K562 (cell line): ENCODE measurements around the gene PGAM2. TPM values are rescaled to one million over a fixed set of nuclear protein-coding genes. Genes with fewer than 3 reads are reported as not detected.

Experiments
- CBX3 ChIP-seq, 2 experiments: IDR thresholded peaks; 1 replicate in 1 of 2; 2 replicates in 1 of 2; pipeline ENCODE4 v1.6.1; 2012; ENCODE audit warnings: inconsistent platforms in 2 of 2, low read length in 2 of 2, borderline replicate concordance in 1 of 2, control low read depth in 1 of 2
- E2F6 ChIP-seq, 2 experiments: IDR thresholded peaks; 2 replicates each; pipeline ENCODE4 v1.6.1; 2011; ENCODE audit warnings: borderline replicate concordance in 1 of 2, control low read depth in 1 of 2, low read depth in 1 of 2, low read length in 1 of 2, mild to moderate bottlenecking in 1 of 2, mixed read lengths in 1 of 2, moderate library complexity in 1 of 2; ENCODE audit not compliant: insufficient read depth in 1 of 2, insufficient read length in 1 of 2, poor library complexity in 1 of 2, severe bottlenecking in 1 of 2; ENCODE audit errors: extremely low read depth in 1 of 2
- GMEB1 ChIP-seq: fragments of 250-450 bp; sonication (Bioruptor Pico); IDR thresholded peaks from 2 replicates; pipeline ENCODE4 v1.4.0; 2020; ENCODE audit warnings: mild to moderate bottlenecking
- HCFC1 ChIP-seq: IDR thresholded peaks from 2 replicates; pipeline ENCODE4 v1.6.1; 2012; ENCODE audit warnings: low read depth, low read length, improper control_type of control experiment
- RBM17 ChIP-seq: fragments of 200-400 bp; formaldehyde crosslinking; IDR thresholded peaks from 2 replicates; pipeline ENCODE4 v1.6.1; 2017; ENCODE audit warnings: low read depth, mild to moderate bottlenecking, low read length, borderline replicate concordance
- SMC3 ChIP-seq: conservative IDR thresholded peaks from 2 replicates; pipeline ENCODE4 v1.6.1; 2011; ENCODE audit warnings: low read depth, low read length, improper control_type of control experiment; ENCODE audit not compliant: insufficient read depth
- SNAPC5 ChIP-seq: fragments of 250-450 bp; sonication (Bioruptor Pico); IDR thresholded peaks from 2 replicates; pipeline ENCODE4 v1.8.0; 2021; ENCODE audit warnings: moderate library complexity, mild to moderate bottlenecking, inconsistent platforms
- STAT6 ChIP-seq: sonication (generic); formaldehyde crosslinking; IDR thresholded peaks from 2 replicates; pipeline ENCODE4 v1.8.1; 2023; ENCODE audit warnings: mild to moderate bottlenecking, missing genetic modification reagents
- ZNF197 ChIP-seq: fragments of 200-800 bp; sonication (Bioruptor generic); IDR thresholded peaks from 2 replicates; pipeline ENCODE4 v1.6.1; 2016; ENCODE audit warnings: low read depth, missing genetic modification characterization, missing compliant biosample characterization
- ZNF707 ChIP-seq: fragments of 250-450 bp; sonication (Bioruptor Pico); conservative IDR thresholded peaks from 2 replicates; pipeline ENCODE4 v1.8.0; 2022; ENCODE audit warnings: inconsistent platforms, mild to moderate bottlenecking, moderate library complexity
- polyA plus RNA-seq, 8 experiments: library from polyadenylated mRNA; depleted of rRNA in 4 of 8; stranded (reverse) in 5 of 8; unstranded in 3 of 8; fragments of >200 nt; fragmentation: Nextera tagmentation in 2 of 8; fragmentation: Illumina TruSeq in 1 of 8; extraction: Ambion mirVana in 2 of 8; extraction: Trizol in 1 of 8; gene quantifications; 2 replicates each; pipeline versions ENCODE4 v1.2.1 to v1.2.3, GENCODE V29; 2011 to 2014; ENCODE audit warnings: inconsistent platforms in 1 of 8, missing spikeins in 1 of 8
- total RNA-seq, 7 experiments: library from RNA; depleted of rRNA in 6 of 7; stranded (reverse); fragments of >200 nt in 6 of 7; fragmentation: Illumina TruSeq in 2 of 7; extraction: Trizol in 2 of 7; gene quantifications; 2 replicates each; pipeline versions ENCODE4 v1.2.1 to v1.2.3, GENCODE V29; 2011 to 2021; ENCODE audit warnings: low replicate concordance in 1 of 7

PGAM2 gene
- total and polyA plus RNA-seq, 9 of the 15 experiments (the other 6 are each of a cell fraction or from before 2014, with no cell fraction given), result not detected

GRCh38 chr7:44056681-44057080 is 8.7 kb downstream of the PGAM2 start (continued):
- TF ChIP-seq E2F6 (IDR thresholded peaks at IDR 0.05; ENCODE audit: borderline replicate concordance in 1 of 2, extremely low read depth in 1 of 2, insufficient read depth in 1 of 2, insufficient read length in 1 of 2, low read depth in 1 of 2, low read length in 1 of 2, poor library complexity in 1 of 2, severe bottlenecking in 1 of 2) (no peak), SNAPC5 (CRISPR knock-in tag) (no peak), STAT6 (CRISPR knock-in tag) (no peak), HCFC1 (no peak), ZNF197 (CRISPR knock-in tag) (no peak), CBX3 (IDR thresholded peaks at IDR 0.05; ENCODE audit: borderline replicate concordance in 1 of 2, low read length in 2 of 2) (no peak), RBM17 (no peak), GMEB1 (CRISPR knock-in tag) (no peak), SMC3 (no peak), ZNF707 (CRISPR knock-in tag) (no peak)
- TF ChIP-seq, all 486 proteins: peak for 0
